IMR-90 (cell line): ENCODE measurements around the gene ACOT7.

Experiments
- BHLHE40 ChIP-seq: fragments of 150-350 bp; IDR thresholded peaks from 2 replicates; pipeline ENCODE4 v1.6.1; 2016; ENCODE audit warnings: mild to moderate bottlenecking, low read depth, low read length
- CEBPB ChIP-seq: IDR thresholded peaks from 2 replicates; pipeline ENCODE4 v1.6.1; 2012; ENCODE audit warnings: low read depth, low read length, improper control_type of control experiment
- CHD1 ChIP-seq: IDR thresholded peaks from 2 replicates; pipeline ENCODE4 v1.6.1; 2012; ENCODE audit warnings: low read depth, low read length, improper control_type of control experiment
- ELK1 ChIP-seq: fragments of 150-350 bp; IDR thresholded peaks from 2 replicates; pipeline ENCODE4 v1.6.1; 2016; ENCODE audit warnings: low read depth, mild to moderate bottlenecking, low read length, moderate library complexity, borderline replicate concordance
- MAFK ChIP-seq: IDR thresholded peaks from 2 replicates; pipeline ENCODE4 v1.6.1; 2012; ENCODE audit warnings: low read depth, low read length, improper control_type of control experiment
- MAZ ChIP-seq: IDR thresholded peaks from 2 replicates; pipeline ENCODE4 v1.6.1; 2012; ENCODE audit warnings: low read depth, mild to moderate bottlenecking, low read length, improper control_type of control experiment, moderate library complexity, borderline replicate concordance
- MXI1 ChIP-seq: IDR thresholded peaks from 2 replicates; pipeline ENCODE4 v1.6.1; 2012; ENCODE audit warnings: low read depth, mild to moderate bottlenecking, low read length, moderate library complexity, borderline replicate concordance
- POLR2A ChIP-seq: IDR thresholded peaks from 2 replicates; pipeline ENCODE4 v1.6.1; 2012; ENCODE audit warnings: mild to moderate bottlenecking, low read depth, low read length
- RAD21 ChIP-seq: IDR thresholded peaks from 2 replicates; pipeline ENCODE4 v1.6.1; 2012; ENCODE audit warnings: low read length, improper control_type of control experiment
- RCOR1 ChIP-seq: IDR thresholded peaks from 2 replicates; pipeline ENCODE4 v1.6.1; 2012; ENCODE audit warnings: mild to moderate bottlenecking, low read length, improper control_type of control experiment; ENCODE audit not compliant: insufficient replicate concordance
- RFX5 ChIP-seq: IDR thresholded peaks from 2 replicates; pipeline ENCODE4 v1.8.0; 2012; ENCODE audit warnings: low read depth, mild to moderate bottlenecking, low read length, moderate library complexity
- TF ChIP-seq, protein P1 (sequence below): conservative IDR thresholded peaks from 2 replicates; pipeline ENCODE4 v1.5.1; 2012; ENCODE audit warnings: mild to moderate bottlenecking, low read depth, low read length, improper control_type of control experiment
- TF ChIP-seq, protein P2 (sequence below): fragments of 150-350 bp; IDR thresholded peaks from 2 replicates; pipeline ENCODE4 v1.6.1; 2017; ENCODE audit warnings: mild to moderate bottlenecking, antibody characterized with exemption, low read length, low read depth

- TF ChIP-seq POLR2A, result no peak
- TF ChIP-seq, protein P1, sequence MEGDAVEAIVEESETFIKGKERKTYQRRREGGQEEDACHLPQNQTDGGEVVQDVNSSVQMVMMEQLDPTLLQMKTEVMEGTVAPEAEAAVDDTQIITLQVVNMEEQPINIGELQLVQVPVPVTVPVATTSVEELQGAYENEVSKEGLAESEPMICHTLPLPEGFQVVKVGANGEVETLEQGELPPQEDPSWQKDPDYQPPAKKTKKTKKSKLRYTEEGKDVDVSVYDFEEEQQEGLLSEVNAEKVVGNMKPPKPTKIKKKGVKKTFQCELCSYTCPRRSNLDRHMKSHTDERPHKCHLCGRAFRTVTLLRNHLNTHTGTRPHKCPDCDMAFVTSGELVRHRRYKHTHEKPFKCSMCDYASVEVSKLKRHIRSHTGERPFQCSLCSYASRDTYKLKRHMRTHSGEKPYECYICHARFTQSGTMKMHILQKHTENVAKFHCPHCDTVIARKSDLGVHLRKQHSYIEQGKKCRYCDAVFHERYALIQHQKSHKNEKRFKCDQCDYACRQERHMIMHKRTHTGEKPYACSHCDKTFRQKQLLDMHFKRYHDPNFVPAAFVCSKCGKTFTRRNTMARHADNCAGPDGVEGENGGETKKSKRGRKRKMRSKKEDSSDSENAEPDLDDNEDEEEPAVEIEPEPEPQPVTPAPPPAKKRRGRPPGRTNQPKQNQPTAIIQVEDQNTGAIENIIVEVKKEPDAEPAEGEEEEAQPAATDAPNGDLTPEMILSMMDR, result no peak
- TF ChIP-seq MAZ, result no peak
- no peak for TF ChIP-seq MAFK
- TF ChIP-seq CEBPB, result no peak
- TF ChIP-seq ELK1, result no peak
- no peak for TF ChIP-seq MXI1
- no peak for TF ChIP-seq CHD1
- TF ChIP-seq BHLHE40, result no peak
- TF ChIP-seq RCOR1, result no peak
- TF ChIP-seq, protein P2, sequence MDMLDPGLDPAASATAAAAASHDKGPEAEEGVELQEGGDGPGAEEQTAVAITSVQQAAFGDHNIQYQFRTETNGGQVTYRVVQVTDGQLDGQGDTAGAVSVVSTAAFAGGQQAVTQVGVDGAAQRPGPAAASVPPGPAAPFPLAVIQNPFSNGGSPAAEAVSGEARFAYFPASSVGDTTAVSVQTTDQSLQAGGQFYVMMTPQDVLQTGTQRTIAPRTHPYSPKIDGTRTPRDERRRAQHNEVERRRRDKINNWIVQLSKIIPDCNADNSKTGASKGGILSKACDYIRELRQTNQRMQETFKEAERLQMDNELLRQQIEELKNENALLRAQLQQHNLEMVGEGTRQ, result no peak
- TF ChIP-seq RFX5, result no peak
- TF ChIP-seq RAD21, result no peak
Measured at GRCh38 chr1:6435129-6435528, 41.6 kb upstream of the ACOT7 start.
